ENCODE results near the gene RELB. TPM values are rescaled to one million over a fixed set of nuclear protein-coding genes. Genes with fewer than 3 reads are reported as not detected.
A peak's percentile ranks its signal among the peaks of the same experiment; 100 is the strongest.

The RELB gene
- total and polyA plus RNA-seq, 4 experiments from 2014 or later: 19.7 to 39.8 (median 35.0) TPM

GRCh38 chr19:45056831-45057230 lies 55.6 kb downstream of the RELB start:
- peaks cover 45 to 83% of the 10 kb centered on the region in 2 donors for H3K36me3 Mint-ChIP-seq
- H3K27ac Mint-ChIP-seq: peak overlapping the region in 2 of 7 donors; percentile 30 to 63
- intact Hi-C loops (cut with micrococcal nuclease): no loop called here

GRCh38 chr19:45057444-45057843 lies 56.2 kb downstream of the RELB start:
- peak overlapping the region in 2 of 7 donors; percentile 23 to 30 for H3K27ac Mint-ChIP-seq
- H3K4me1 Mint-ChIP-seq: peaks cover 0 to 6% (median 4%) of the 10 kb centered on the region in 4 donors
- Histone ChIP-seq H3K27me3 (ENCODE audit: insufficient read depth, low read length) (no peaks in the 10 kb centered on the region), H3K4me3 (ENCODE audit: low read length in 2 of 2) (no peak overlapping the region), H3K36me3 (ENCODE audit: insufficient read depth, low read length) (peaks cover 70% of the 10 kb centered on the region), H3K4me1 (ENCODE audit: insufficient read depth, low read length) (no peaks in the 10 kb centered on the region), H3K27ac (ENCODE audit: low read depth, low read length) (no peak overlapping the region), H3K9me3 (ENCODE audit: control insufficient read depth in 1 of 2, low read length in 2 of 2) (no peaks in the 10 kb centered on the region)
- H3K4me3 Mint-ChIP-seq: no peak overlapping the region
- DNase-seq: no peak
- peaks cover 0 to 2% (median 0%) of the 10 kb centered on the region in 8 donors for H3K9me3 Mint-ChIP-seq
- H3K27me3 Mint-ChIP-seq: no peaks in the 10 kb centered on the region
- CTCF ChIA-PET (ENCODE audit: partially characterized antibody): interaction anchor here (0.5 to 1.9 kb wide), 7 partner anchors 8 to 81 kb away, joined by 3 to 6 read pairs (median 3); no protein-coding TSS in a partner anchor
- POLR2A ChIA-PET (ENCODE audit: partially characterized antibody): interaction anchor here (0.5 to 1.1 kb wide), 4 partner anchors 18 to 323 kb away, joined by 3 to 4 read pairs (median 4); partner anchors contain the start of gene CLASRP
- intact Hi-C loops (cut with micrococcal nuclease): no loop called here
- peaks cover 40 to 80% of the 10 kb centered on the region in 2 donors for H3K36me3 Mint-ChIP-seq

More at GRCh38 chr19:45056831-45057230, 55.6 kb downstream of the RELB start:
- H3K9me3 Mint-ChIP-seq: peaks cover 0 to 4% (median 0%) of the 10 kb centered on the region in 8 donors
- Histone ChIP-seq H3K36me3 (ENCODE audit: insufficient read depth, low read length) (peaks cover 75% of the 10 kb centered on the region), H3K4me1 (ENCODE audit: insufficient read depth, low read length) (no peaks in the 10 kb centered on the region), H3K9me3 (ENCODE audit: control insufficient read depth in 1 of 2, low read length in 2 of 2) (no peaks in the 10 kb centered on the region), H3K27me3 (ENCODE audit: insufficient read depth, low read length) (no peaks in the 10 kb centered on the region), H3K4me3 (ENCODE audit: low read length in 2 of 2) (no peak overlapping the region), H3K27ac (ENCODE audit: low read depth, low read length) (no peak overlapping the region)
- no peak for DNase-seq
- ChIA-PET CTCF (ENCODE audit: partially characterized antibody) (interaction anchor here (0.5 to 1.7 kb wide), 6 partner anchors 8 to 80 kb away, joined by 3 to 6 read pairs (median 3); no protein-coding TSS in a partner anchor), POLR2A (ENCODE audit: partially characterized antibody) (interaction anchor here (0.7 to 1.0 kb wide), 2 partner anchors 18 to 21 kb away, joined by 3 to 4 read pairs; partner anchors contain the start of gene CLASRP)
- H3K4me3 Mint-ChIP-seq: no peak overlapping the region
- H3K4me1 Mint-ChIP-seq: peaks cover 1 to 6% (median 5%) of the 10 kb centered on the region in 4 donors
- no peaks in the 10 kb centered on the region for H3K27me3 Mint-ChIP-seq

GRCh38 chr19:45058622-45059159 lies 57.4 kb downstream of the RELB start:
- Histone ChIP-seq H3K4me3 (ENCODE audit: low read length in 2 of 2) (no peak overlapping the region), H3K36me3 (ENCODE audit: insufficient read depth, low read length) (peaks cover 66% of the 10 kb centered on the region), H3K27ac (ENCODE audit: low read depth, low read length) (no peak overlapping the region), H3K9me3 (ENCODE audit: control insufficient read depth in 1 of 2, low read length in 2 of 2) (no peaks in the 10 kb centered on the region), H3K4me1 (ENCODE audit: insufficient read depth, low read length) (no peaks in the 10 kb centered on the region), H3K27me3 (ENCODE audit: insufficient read depth, low read length) (no peaks in the 10 kb centered on the region)
- no peak for DNase-seq
- peak overlapping the region in 2 of 7 donors; percentile 82 to 93 for H3K27ac Mint-ChIP-seq
- peaks cover 0 to 6% (median 4%) of the 10 kb centered on the region in 4 donors for H3K4me1 Mint-ChIP-seq
- intact Hi-C loops (cut with micrococcal nuclease): loop anchor here (1.0 to 2.0 kb wide), 5 partner anchors 18 to 370 kb away; partner anchors contain the start of gene ZNF296
- H3K36me3 Mint-ChIP-seq: peaks cover 40 to 74% of the 10 kb centered on the region in 2 donors
- H3K4me3 Mint-ChIP-seq: no peak overlapping the region
- peaks cover 0 to 2% (median 0%) of the 10 kb centered on the region in 8 donors for H3K9me3 Mint-ChIP-seq
- no peaks in the 10 kb centered on the region for H3K27me3 Mint-ChIP-seq
- POLR2A ChIA-PET (ENCODE audit: partially characterized antibody): interaction anchor here (1.1 to 1.4 kb wide), 2 partner anchors 33 kb away, joined by 3 to 6 read pairs; no protein-coding TSS in a partner anchor
- CTCF ChIA-PET (ENCODE audit: partially characterized antibody): interaction anchor here (1.1 to 2.2 kb wide), 11 partner anchors 10 to 152 kb away, joined by 3 to 10 read pairs (median 5); partner anchors contain the start of genes APOE, CLASRP and GEMIN7

GRCh38 chr19:45059258-45059965 lies 58.1 kb downstream of the RELB start:
- Mint-ChIP-seq H3K27me3 (no peaks in the 10 kb centered on the region), H3K4me1 (peaks cover 0 to 6% (median 4%) of the 10 kb centered on the region in 4 donors), H3K27ac (peak overlapping the region in 6 of 7 donors; percentile 57 to 87 (median 82)), H3K9me3 (peaks cover 0 to 2% (median 0%) of the 10 kb centered on the region in 8 donors), H3K36me3 (peaks cover 36 to 70% of the 10 kb centered on the region in 2 donors), H3K4me3 (no peak overlapping the region)
- peaks cover 63% of the 10 kb centered on the region for H3K36me3 ChIP-seq (ENCODE audit: insufficient read depth, low read length)
- no peak overlapping the region for H3K27ac ChIP-seq (ENCODE audit: low read depth, low read length)
- no peaks in the 10 kb centered on the region for H3K27me3 ChIP-seq (ENCODE audit: insufficient read depth, low read length)
- peak; percentile 76 to 84 (median 81) for DNase-seq
- ChIA-PET CTCF (ENCODE audit: partially characterized antibody) (interaction anchor here (0.6 to 2.3 kb wide), 25 partner anchors 9 to 521 kb away, joined by 3 to 13 read pairs (median 4); partner anchors contain the start of genes APOE, BLOC1S3, CLASRP and GEMIN7), POLR2A (ENCODE audit: partially characterized antibody) (interaction anchor here (0.9 to 1.5 kb wide), 4 partner anchors 15 to 119 kb away, joined by 5 to 6 read pairs (median 6); partner anchors contain the start of genes BLOC1S3 and CLASRP)
- intact Hi-C loops (cut with micrococcal nuclease): loop anchor here (1.0 to 2.0 kb wide), 5 partner anchors 17 to 371 kb away; partner anchors contain the start of gene ZNF296
- no peaks in the 10 kb centered on the region for H3K4me1 ChIP-seq (ENCODE audit: insufficient read depth, low read length)
- H3K4me3 ChIP-seq (ENCODE audit: low read length in 2 of 2): no peak overlapping the region
- no peaks in the 10 kb centered on the region for H3K9me3 ChIP-seq (ENCODE audit: control insufficient read depth in 1 of 2, low read length in 2 of 2)

- intact Hi-C loops (cut with micrococcal nuclease): no loop called here
- DNase-seq: no peak
- POLR2A ChIA-PET (ENCODE audit: partially characterized antibody): interaction anchor here (0.9 to 1.9 kb wide), 2 partner anchors 11 to 17 kb away, joined by 3 to 4 read pairs; partner anchors contain the start of gene GEMIN7
- Mint-ChIP-seq H3K9me3 (no peaks in the 10 kb centered on the region), H3K4me1 (peaks cover 0 to 6% (median 4%) of the 10 kb centered on the region in 4 donors), H3K36me3 (peaks cover 28 to 59% of the 10 kb centered on the region in 2 donors), H3K27me3 (no peaks in the 10 kb centered on the region), H3K27ac (no peak overlapping the region), H3K4me3 (no peak overlapping the region)
- Histone ChIP-seq H3K36me3 (ENCODE audit: insufficient read depth, low read length) (peaks cover 50% of the 10 kb centered on the region), H3K4me3 (ENCODE audit: low read length in 2 of 2) (no peak overlapping the region), H3K4me1 (ENCODE audit: insufficient read depth, low read length) (no peaks in the 10 kb centered on the region), H3K27me3 (ENCODE audit: insufficient read depth, low read length) (no peaks in the 10 kb centered on the region), H3K9me3 (ENCODE audit: control insufficient read depth in 1 of 2, low read length in 2 of 2) (no peaks in the 10 kb centered on the region), H3K27ac (ENCODE audit: low read depth, low read length) (no peak overlapping the region)
- CTCF ChIA-PET (ENCODE audit: partially characterized antibody): interaction anchor here (0.6 to 1.5 kb wide), 2 partner anchors 31 to 38 kb away, joined by 3 to 5 read pairs; no protein-coding TSS in a partner anchor
These were observed 60.7 kb downstream of the RELB start for GRCh38 chr19:45061965-45062364.

GRCh38 chr19:45063851-45064801 lies 62.9 kb downstream of the RELB start:
- Histone ChIP-seq H3K4me3 (ENCODE audit: low read length in 2 of 2) (no peak overlapping the region), H3K27ac (ENCODE audit: low read depth, low read length) (no peak overlapping the region), H3K4me1 (ENCODE audit: insufficient read depth, low read length) (no peaks in the 10 kb centered on the region), H3K27me3 (ENCODE audit: insufficient read depth, low read length) (no peaks in the 10 kb centered on the region), H3K36me3 (ENCODE audit: insufficient read depth, low read length) (peaks cover 47% of the 10 kb centered on the region), H3K9me3 (ENCODE audit: control insufficient read depth in 1 of 2, low read length in 2 of 2) (no peaks in the 10 kb centered on the region)
- no peak overlapping the region for H3K27ac Mint-ChIP-seq
- intact Hi-C loops (cut with micrococcal nuclease): no loop called here
- no peak overlapping the region for H3K4me3 Mint-ChIP-seq
- H3K9me3 Mint-ChIP-seq: no peaks in the 10 kb centered on the region
- no peaks in the 10 kb centered on the region for H3K27me3 Mint-ChIP-seq
- ChIA-PET POLR2A (ENCODE audit: partially characterized antibody) (interaction anchor here (1.2 kb wide), 1 partner anchor 28 kb away, joined by 3 read pairs; no protein-coding TSS in a partner anchor), CTCF (ENCODE audit: partially characterized antibody) (no interaction called here)
- H3K4me1 Mint-ChIP-seq: peaks cover 0 to 6% (median 3%) of the 10 kb centered on the region in 4 donors
- no peak for DNase-seq
- H3K36me3 Mint-ChIP-seq: peaks cover 17 to 48% of the 10 kb centered on the region in 2 donors

Measured in CD4-positive, alpha-beta memory T cell (primary cell).